Natural killer cell (primary cell): ENCODE results near the gene RNU1-2. TPM values are rescaled to one million over a fixed set of nuclear protein-coding genes. Genes with fewer than 3 reads are reported as not detected.
"Not testable (repeated sequence)": the region's sequence is repeated elsewhere in the genome, so short reads cannot be mapped to it uniquely, and the experiment has no call there.

ENCODE experiments used
- ATAC-seq, 3 donors: fragments of 150-1000 bp in 2 of 3; fragments of 200-7000 bp in 1 of 3; cut with Tn5 transposase; 1 replicate in 1 of 3; 2 replicates in 2 of 3; pipeline ENCODE4 v1.10.0; 2021; ENCODE audit warnings: mild to moderate bottlenecking in 2 of 3, moderate library complexity in 2 of 3
- DNase-seq, 2 donors: peaks; one replicate each; pipeline versions ENCODE4 v3.0.0 to v3.0.0-alpha.2; 2013 to 2021; ENCODE audit warnings: mixed read lengths in 1 of 2
- H3K27ac ChIP-seq: one replicate; pipeline ENCODE4 v1.5.1; 2013; ENCODE audit warnings: mild to moderate bottlenecking, low read length
- H3K27me3 ChIP-seq: one replicate; pipeline ENCODE4 v1.6.1; 2013; ENCODE audit warnings: low read length; ENCODE audit not compliant: control insufficient read depth, insufficient read depth
- H3K36me3 ChIP-seq: one replicate; pipeline ENCODE4 v1.6.1; 2013; ENCODE audit warnings: low read length; ENCODE audit not compliant: control insufficient read depth, insufficient read depth
- H3K4me1 ChIP-seq: one replicate; pipeline ENCODE4 v1.6.1; 2013; ENCODE audit warnings: low read length; ENCODE audit not compliant: control insufficient read depth, insufficient read depth
- H3K4me3 ChIP-seq: one replicate; pipeline ENCODE4 v1.5.1; 2013; ENCODE audit warnings: low read length
- H3K9me3 ChIP-seq: one replicate; pipeline ENCODE4 v1.6.1; 2013; ENCODE audit warnings: low read length; ENCODE audit not compliant: control insufficient read depth, insufficient read depth
- H3K27ac Mint-ChIP-seq, 2 donors: one replicate each; pipeline ENCODE4 v1.8.0; 2022; ENCODE audit warnings: mild to moderate bottlenecking in 2 of 2, mixed read lengths in 2 of 2, moderate library complexity in 1 of 2
- H3K27me3 Mint-ChIP-seq, 2 donors: one replicate each; pipeline ENCODE4 v1.8.0; 2022; ENCODE audit warnings: low read depth in 2 of 2, mixed read lengths in 2 of 2
- H3K36me3 Mint-ChIP-seq: one replicate; pipeline ENCODE4 v1.8.0; 2022; ENCODE audit warnings: mixed read lengths
- H3K4me1 Mint-ChIP-seq, 2 donors: one replicate each; pipeline ENCODE4 v1.8.0; 2022; ENCODE audit warnings: mixed read lengths in 2 of 2
- H3K4me3 Mint-ChIP-seq: one replicate; pipeline ENCODE4 v1.8.0; 2022; ENCODE audit warnings: mild to moderate bottlenecking, moderate library complexity, mixed read lengths
- H3K9me3 Mint-ChIP-seq, 2 donors: one replicate each; pipeline ENCODE4 v1.8.0; 2022; ENCODE audit warnings: mixed read lengths in 2 of 2
- WGBS: methylation state at CpG from one replicate; pipeline ENCODE4 v1.1.7; 2013; ENCODE audit warnings: missing lambda C conversion rate; ENCODE audit not compliant: insufficient coverage; 5-methylcytosine and 5-hydroxymethylcytosine counted together
- intact Hi-C: fragments of 100-400 bp; cut with micrococcal nuclease; formaldehyde crosslinking; loops from one replicate; pipeline ENCODE4 v1.14.2; 2022
- total RNA-seq, 4 donors: library from RNA; stranded (reverse); fragments of 120-200 nt in 1 of 4; gene quantifications; one replicate each; pipeline versions ENCODE4 v1.2.3 to v1.2.4, GENCODE V29; 2013 to 2022
- TF ChIP-seq, protein P1 (sequence below): fragments of 200-600 bp; IDR thresholded peaks from one replicate; pipeline ENCODE4 v1.8.0; 2022; ENCODE audit warnings: antibody characterized with exemption

The RNU1-2 gene
- total RNA-seq, 3 donors from 2014 or later (not counting 1 experiment from before 2014, with no cell fraction given), result 2,937 to 3,261 (median 3,038) TPM

DNA sequence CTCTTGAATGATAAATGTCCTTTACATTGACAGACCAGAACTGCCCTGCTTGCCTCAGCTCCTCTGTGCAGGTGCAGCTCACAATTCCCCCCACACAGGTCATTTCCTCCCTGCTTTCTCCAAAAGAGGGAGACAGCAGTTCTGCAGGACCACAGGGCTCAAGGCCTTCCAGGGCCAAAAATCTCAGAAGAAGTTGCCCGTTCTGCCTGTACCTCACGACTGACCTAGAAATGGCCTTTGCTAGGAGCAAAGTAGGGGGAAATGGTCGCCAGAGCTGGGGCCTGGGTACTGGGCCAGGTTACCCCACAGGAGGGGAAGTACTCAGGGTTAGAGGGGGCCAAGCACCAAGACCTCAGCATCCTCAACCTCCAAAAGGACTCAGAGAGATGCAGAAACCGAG lies 11.1 kb downstream of the RNU1-2 start:
- TF ChIP-seq, protein P1, sequence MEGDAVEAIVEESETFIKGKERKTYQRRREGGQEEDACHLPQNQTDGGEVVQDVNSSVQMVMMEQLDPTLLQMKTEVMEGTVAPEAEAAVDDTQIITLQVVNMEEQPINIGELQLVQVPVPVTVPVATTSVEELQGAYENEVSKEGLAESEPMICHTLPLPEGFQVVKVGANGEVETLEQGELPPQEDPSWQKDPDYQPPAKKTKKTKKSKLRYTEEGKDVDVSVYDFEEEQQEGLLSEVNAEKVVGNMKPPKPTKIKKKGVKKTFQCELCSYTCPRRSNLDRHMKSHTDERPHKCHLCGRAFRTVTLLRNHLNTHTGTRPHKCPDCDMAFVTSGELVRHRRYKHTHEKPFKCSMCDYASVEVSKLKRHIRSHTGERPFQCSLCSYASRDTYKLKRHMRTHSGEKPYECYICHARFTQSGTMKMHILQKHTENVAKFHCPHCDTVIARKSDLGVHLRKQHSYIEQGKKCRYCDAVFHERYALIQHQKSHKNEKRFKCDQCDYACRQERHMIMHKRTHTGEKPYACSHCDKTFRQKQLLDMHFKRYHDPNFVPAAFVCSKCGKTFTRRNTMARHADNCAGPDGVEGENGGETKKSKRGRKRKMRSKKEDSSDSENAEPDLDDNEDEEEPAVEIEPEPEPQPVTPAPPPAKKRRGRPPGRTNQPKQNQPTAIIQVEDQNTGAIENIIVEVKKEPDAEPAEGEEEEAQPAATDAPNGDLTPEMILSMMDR, result no peak
- no peak overlapping the region for H3K4me3 Mint-ChIP-seq
- Histone ChIP-seq H3K27me3 (no peaks in the 10 kb centered on the region), H3K4me1 (peaks cover 17% of the 10 kb centered on the region), H3K4me3 (no peak overlapping the region), H3K27ac (no peak overlapping the region), H3K36me3 (no peaks in the 10 kb centered on the region), H3K9me3 (peaks cover 11% of the 10 kb centered on the region)
- DNase-seq (no peak), ATAC-seq (no peak)
- H3K4me1 Mint-ChIP-seq, result peaks cover 5 to 24% of the 10 kb centered on the region in 2 donors
- no peaks in the 10 kb centered on the region for H3K27me3 Mint-ChIP-seq
- WGBS, result 80% methylated on average over 4 of the region's 4 CpGs
- no peaks in the 10 kb centered on the region for H3K36me3 Mint-ChIP-seq
- H3K27ac Mint-ChIP-seq, result no peak overlapping the region
- H3K9me3 Mint-ChIP-seq, result no peaks in the 10 kb centered on the region
- intact Hi-C loops, result loop anchor here (5.0 to 10.0 kb wide), 2 partner anchors 145 to 1072 kb away; partner anchors contain the start of gene SDHB

GRCh38 chr1:16907870-16908758 lies 12.3 kb downstream of the RNU1-2 start:
- intact Hi-C loops, result loop anchor here (5.0 to 10.0 kb wide), 2 partner anchors 144 to 1073 kb away; partner anchors contain the start of gene SDHB
- H3K27me3 Mint-ChIP-seq, result no peaks in the 10 kb centered on the region
- no peak overlapping the region for H3K4me3 ChIP-seq
- TF ChIP-seq, protein P1, result no peak
- no peaks in the 10 kb centered on the region for H3K36me3 ChIP-seq
- ATAC-seq (no peak), DNase-seq (no peak)
- H3K36me3 Mint-ChIP-seq, result no peaks in the 10 kb centered on the region
- H3K9me3 ChIP-seq, result peaks cover 11% of the 10 kb centered on the region
- no peak overlapping the region for H3K4me3 Mint-ChIP-seq
- H3K27ac Mint-ChIP-seq, result no peak overlapping the region
- no peak overlapping the region for H3K27ac ChIP-seq
- H3K4me1 Mint-ChIP-seq, result peaks cover 12 to 23% of the 10 kb centered on the region in 2 donors
- H3K4me1 ChIP-seq, result peaks cover 25% of the 10 kb centered on the region
- H3K27me3 ChIP-seq, result no peaks in the 10 kb centered on the region
- 94% methylated on average over 15 of the region's 15 CpGs for WGBS
- H3K9me3 Mint-ChIP-seq, result no peaks in the 10 kb centered on the region

DNA sequence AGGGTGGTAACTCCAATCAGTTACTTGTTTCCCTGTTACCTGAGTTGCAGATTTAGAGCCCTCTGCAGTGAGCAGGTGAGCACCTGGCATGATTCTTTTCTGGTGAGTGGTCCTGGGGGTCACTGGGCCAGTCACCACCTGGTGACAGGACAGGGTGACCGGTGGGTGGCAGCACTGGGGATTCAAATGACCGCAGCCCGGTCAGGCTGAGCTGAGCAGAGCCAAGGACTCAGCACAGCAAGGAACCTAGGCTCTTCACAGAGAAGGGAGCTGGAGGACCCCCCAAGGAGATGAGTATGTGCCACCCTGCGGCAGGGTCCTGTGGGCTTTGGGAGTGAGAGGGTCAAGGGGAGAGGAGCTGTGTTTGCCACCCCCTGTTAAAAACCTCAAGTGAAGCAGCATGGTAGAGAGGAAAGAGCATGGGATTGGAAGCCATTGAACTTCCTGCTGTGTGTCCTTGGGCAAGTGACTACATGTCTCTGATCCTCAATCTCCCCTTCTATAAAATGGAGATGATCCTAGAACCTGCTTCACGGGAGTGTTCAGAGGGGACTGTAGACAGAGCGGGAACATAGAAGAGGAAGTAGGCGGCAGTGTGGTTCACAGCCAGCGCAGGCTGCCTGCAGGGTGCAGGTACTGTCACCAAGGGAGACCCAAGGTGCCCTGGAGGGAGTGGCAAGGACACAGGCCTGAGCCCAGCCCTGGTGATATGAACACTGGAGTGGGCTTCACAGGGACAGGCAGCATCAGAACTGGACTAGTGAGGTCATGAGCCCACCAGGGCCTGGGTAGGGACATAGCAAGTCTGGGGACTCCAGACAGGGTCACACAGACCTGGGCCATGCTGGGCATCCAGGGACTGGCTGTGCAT lies 16.3 kb downstream of the RNU1-2 start:
- H3K9me3 ChIP-seq, H3K36me3 ChIP-seq, H3K27me3 ChIP-seq, H3K27ac ChIP-seq, H3K27me3 Mint-ChIP-seq, H3K9me3 Mint-ChIP-seq, DNase-seq, intact Hi-C loops, H3K36me3 Mint-ChIP-seq, H3K4me3 ChIP-seq, ATAC-seq: not testable (repeated sequence)
- WGBS, result 67% methylated on average over 8 of the region's 8 CpGs
- Mint-ChIP-seq H3K4me3 (peak overlapping the region; percentile 73), H3K27ac (peak overlapping the region in 1 of 2 donors; percentile 31), H3K4me1 (peaks cover 32 to 35% of the 10 kb centered on the region in 2 donors)
- H3K4me1 ChIP-seq, result peaks cover 25% of the 10 kb centered on the region

GRCh38 chr1:16912742-16913141 lies 17.0 kb downstream of the RNU1-2 start:
- not testable (repeated sequence) for H3K9me3 Mint-ChIP-seq, H3K27me3 ChIP-seq, ATAC-seq, DNase-seq, H3K27me3 Mint-ChIP-seq, H3K36me3 Mint-ChIP-seq, H3K36me3 ChIP-seq, H3K9me3 ChIP-seq, H3K27ac ChIP-seq, H3K4me3 ChIP-seq
- 54% methylated on average over 8 of the region's 8 CpGs for WGBS
- peaks cover 25% of the 10 kb centered on the region for H3K4me1 ChIP-seq
- intact Hi-C loops, result loop anchor here (1.0 kb wide), 1 partner anchor 7 kb away; no protein-coding TSS in a partner anchor
- Mint-ChIP-seq H3K4me1 (peaks cover 32% of the 10 kb centered on the region in 2 donors), H3K27ac (peak overlapping the region; percentile 73 to 84), H3K4me3 (peak overlapping the region; percentile 84)
